AG04450 (cell line): ENCODE results near the gene PGM1. TPM values are rescaled to one million over a fixed set of nuclear protein-coding genes. Genes with fewer than 3 reads are reported as not detected.

ENCODE experiments used
- CTCF ChIA-PET: fragments of 300-600, 350-600 bp; formaldehyde crosslinking; extraction: SDS; loops from one replicate; lab custom pipeline; 2022; ENCODE audit warnings: antibody characterized with exemption, inconsistent platforms; lab: Charles Lee
- POLR2A ChIA-PET: fragments of 350-600 bp; formaldehyde crosslinking; extraction: SDS; loops from one replicate; lab custom pipeline; 2021; ENCODE audit warnings: antibody characterized with exemption, inconsistent platforms; lab: Yijun Ruan, JAX
- DNase-seq: peaks from one replicate; pipeline ENCODE4 v3.0.0-alpha.2; 2011; ENCODE audit warnings: low read depth, low spot score
- H3K27ac ChIP-seq: one replicate; pipeline ENCODE4 v1.5.1; 2012; ENCODE audit warnings: low read depth, low read length, control low read depth
- H3K27me3 ChIP-seq: one replicate; pipeline ENCODE4 v1.6.0; 2012; ENCODE audit warnings: low read length; ENCODE audit not compliant: control insufficient read depth, insufficient read depth
- H3K4me3 ChIP-seq: 2 replicates; pipeline ENCODE4 v1.5.1; 2011; ENCODE audit warnings: mild to moderate bottlenecking, low read depth, low read length, control low read depth
- H3K9me3 ChIP-seq: 2 replicates; pipeline ENCODE4 v1.5.1; 2012; ENCODE audit warnings: low read length; ENCODE audit not compliant: control insufficient read depth, insufficient read depth
- polyA plus RNA-seq: library from polyadenylated mRNA; depleted of rRNA; stranded (reverse); fragments of >200 nt; gene quantifications from 2 replicates; pipeline ENCODE4 v1.2.3, GENCODE V29; 2011
- TF ChIP-seq, protein P1 (sequence below): IDR thresholded peaks from 2 replicates; pipeline ENCODE4 v1.5.1; 2011; ENCODE audit warnings: low read depth, low read length, control low read depth, inconsistent platforms

PGM1 gene
- polyA plus RNA-seq, 1 experiment, result 25.0 TPM

DNA sequence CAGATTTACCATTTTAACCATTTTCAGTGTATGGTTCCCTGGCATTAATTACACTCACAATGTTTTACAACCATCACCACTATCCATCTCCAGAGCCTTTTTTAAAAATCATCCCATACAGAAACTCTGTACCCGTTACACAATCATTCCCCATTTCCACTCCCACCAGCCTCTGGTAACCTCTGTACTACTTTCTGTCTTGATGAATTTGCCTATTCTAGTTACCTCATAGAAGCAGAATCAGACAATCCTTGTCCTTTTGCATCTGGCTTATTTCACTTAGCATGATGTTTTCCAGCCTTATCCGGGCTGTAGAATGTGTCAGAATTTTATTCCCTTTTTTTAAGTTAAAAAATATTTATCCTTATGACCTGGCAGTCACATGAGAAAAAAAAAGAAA is 33.0 kb downstream of the PGM1 start:
- Histone ChIP-seq H3K27me3 (no peaks in the 10 kb centered on the region), H3K4me3 (no peak overlapping the region), H3K9me3 (no peaks in the 10 kb centered on the region), H3K27ac (no peak overlapping the region)
- TF ChIP-seq, protein P1, sequence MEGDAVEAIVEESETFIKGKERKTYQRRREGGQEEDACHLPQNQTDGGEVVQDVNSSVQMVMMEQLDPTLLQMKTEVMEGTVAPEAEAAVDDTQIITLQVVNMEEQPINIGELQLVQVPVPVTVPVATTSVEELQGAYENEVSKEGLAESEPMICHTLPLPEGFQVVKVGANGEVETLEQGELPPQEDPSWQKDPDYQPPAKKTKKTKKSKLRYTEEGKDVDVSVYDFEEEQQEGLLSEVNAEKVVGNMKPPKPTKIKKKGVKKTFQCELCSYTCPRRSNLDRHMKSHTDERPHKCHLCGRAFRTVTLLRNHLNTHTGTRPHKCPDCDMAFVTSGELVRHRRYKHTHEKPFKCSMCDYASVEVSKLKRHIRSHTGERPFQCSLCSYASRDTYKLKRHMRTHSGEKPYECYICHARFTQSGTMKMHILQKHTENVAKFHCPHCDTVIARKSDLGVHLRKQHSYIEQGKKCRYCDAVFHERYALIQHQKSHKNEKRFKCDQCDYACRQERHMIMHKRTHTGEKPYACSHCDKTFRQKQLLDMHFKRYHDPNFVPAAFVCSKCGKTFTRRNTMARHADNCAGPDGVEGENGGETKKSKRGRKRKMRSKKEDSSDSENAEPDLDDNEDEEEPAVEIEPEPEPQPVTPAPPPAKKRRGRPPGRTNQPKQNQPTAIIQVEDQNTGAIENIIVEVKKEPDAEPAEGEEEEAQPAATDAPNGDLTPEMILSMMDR, result no peak
- CTCF ChIA-PET, result interaction anchor here (0.7 to 1.6 kb wide), 3 partner anchors 65 to 511 kb away, joined by 3 to 9 read pairs (median 3); no protein-coding TSS in a partner anchor
- POLR2A ChIA-PET, result no interaction called here
- DNase-seq, result no peak

DNA sequence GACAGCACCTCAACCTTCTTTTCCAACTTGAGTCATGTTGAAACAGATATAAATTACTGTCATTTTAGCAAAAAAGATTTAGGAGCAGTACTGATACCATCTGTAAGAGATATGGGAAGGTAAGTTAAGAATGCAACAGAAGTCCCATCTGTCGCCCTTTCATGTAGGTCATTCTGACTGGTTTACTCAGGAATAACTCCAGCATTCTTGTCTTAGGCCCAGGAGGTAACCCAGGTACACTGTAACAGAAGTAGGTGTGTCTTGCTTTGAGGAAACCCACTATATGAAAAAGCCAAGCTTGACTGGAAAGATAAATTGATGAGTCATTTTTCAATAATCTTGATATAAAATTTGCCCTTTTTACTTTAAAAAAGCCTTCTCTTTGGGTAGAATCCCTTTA is 35.4 kb downstream of the PGM1 start:
- H3K27me3 ChIP-seq, result no peaks in the 10 kb centered on the region
- POLR2A ChIA-PET, result no interaction called here
- TF ChIP-seq, protein P1, result no peak
- no peak overlapping the region for H3K27ac ChIP-seq
- H3K9me3 ChIP-seq, result no peaks in the 10 kb centered on the region
- CTCF ChIA-PET, result interaction anchor here (0.6 kb wide), 1 partner anchor 510 kb away, joined by 4 read pairs; no protein-coding TSS in a partner anchor
- H3K4me3 ChIP-seq, result no peak overlapping the region
- DNase-seq, result no peak

DNA sequence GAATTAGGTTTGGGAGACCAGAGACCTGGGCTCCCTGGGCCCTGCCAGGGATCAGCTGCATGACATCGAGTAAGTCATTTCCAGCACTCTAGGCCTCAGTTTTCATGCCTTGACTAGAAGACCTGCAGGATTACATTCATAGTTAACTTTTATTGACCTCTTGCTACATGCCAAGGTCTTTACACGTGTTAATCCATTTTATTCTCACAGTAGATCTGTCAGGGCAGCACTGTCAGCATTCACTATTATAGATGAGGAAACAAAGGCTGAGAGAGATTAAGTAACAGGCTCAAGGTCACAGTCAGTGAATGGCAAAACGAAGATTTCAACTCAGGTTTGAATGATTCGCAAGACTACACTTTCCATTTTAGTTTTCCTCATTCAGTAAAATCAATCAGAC is 37.0 kb downstream of the PGM1 start:
- Histone ChIP-seq H3K4me3 (no peak overlapping the region), H3K27ac (no peak overlapping the region), H3K9me3 (no peaks in the 10 kb centered on the region), H3K27me3 (no peaks in the 10 kb centered on the region)
- DNase-seq, result no peak
- ChIA-PET POLR2A (no interaction called here), CTCF (no interaction called here)
- TF ChIP-seq, protein P1, result no peak

DNA sequence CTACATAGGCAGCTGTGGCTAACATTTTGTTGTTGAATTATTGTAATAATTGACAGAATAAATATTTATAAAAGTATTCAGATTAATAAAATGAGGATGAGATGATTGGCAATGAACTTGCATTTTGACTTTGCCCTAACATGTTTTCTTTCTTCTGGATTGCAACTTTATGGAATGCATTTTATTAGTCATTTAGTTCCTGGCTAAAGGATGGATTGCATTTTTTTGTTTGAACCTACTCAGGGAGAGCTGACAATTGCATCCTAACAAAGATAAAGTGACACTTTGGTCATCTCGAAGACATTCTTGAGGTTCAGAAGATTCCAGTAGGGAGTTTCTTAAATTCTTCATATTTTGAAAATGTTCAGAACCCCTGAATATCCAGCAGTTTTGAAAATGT is 37.5 kb downstream of the PGM1 start:
- DNase-seq, result no peak
- CTCF ChIA-PET, result no interaction called here
- Histone ChIP-seq H3K9me3 (no peaks in the 10 kb centered on the region), H3K27me3 (no peaks in the 10 kb centered on the region), H3K27ac (no peak overlapping the region), H3K4me3 (no peak overlapping the region)
- TF ChIP-seq, protein P1, result no peak
- POLR2A ChIA-PET, result no interaction called here

DNA sequence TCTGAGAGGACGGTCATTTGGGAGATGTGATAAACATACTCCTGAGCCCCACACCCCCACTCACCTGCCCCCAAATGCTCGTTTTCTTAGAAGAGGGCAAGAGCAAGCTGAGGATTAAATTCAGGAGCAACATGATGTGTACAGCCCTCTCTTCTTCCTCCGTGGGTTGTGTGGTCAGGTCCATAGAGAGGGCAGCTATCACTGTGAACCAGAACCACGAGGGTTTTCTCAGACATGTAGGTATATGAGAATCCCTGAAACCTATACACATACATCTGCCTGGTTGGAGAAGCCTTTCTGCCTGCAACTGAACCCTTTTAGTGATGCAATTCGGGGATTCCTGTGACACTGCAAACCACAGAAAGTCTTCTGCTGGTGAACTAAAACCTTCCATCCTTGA is 38.9 kb downstream of the PGM1 start:
- Histone ChIP-seq H3K9me3 (no peaks in the 10 kb centered on the region), H3K27me3 (no peaks in the 10 kb centered on the region), H3K27ac (no peak overlapping the region), H3K4me3 (no peak overlapping the region)
- POLR2A ChIA-PET, result no interaction called here
- TF ChIP-seq, protein P1, result no peak
- CTCF ChIA-PET, result interaction anchor here (0.6 to 0.7 kb wide), 2 partner anchors 615 to 1425 kb away, joined by 3 read pairs; no protein-coding TSS in a partner anchor
- no peak for DNase-seq
